SU-DHL-6 (cell line): Measurements from ENCODE around the gene LTB4R2.
"Not testable (repeated sequence)": the region's sequence is repeated elsewhere in the genome, so short reads cannot be mapped to it uniquely, and the experiment has no call there.

Source experiments
- H2AFZ ChIP-seq: fragments of 200-600 bp; sonication (generic); 2 replicates; pipeline ENCODE4 v1.6.1; 2014; ENCODE audit warnings: low read depth, mild to moderate bottlenecking, moderate library complexity, mixed read lengths, antibody characterized with exemption, low read length; ENCODE audit not compliant: severe bottlenecking
- H3F3A ChIP-seq: fragments of 200-600 bp; shearing (Covaris generic); 2 replicates; pipeline ENCODE4 v1.6.0; 2016; ENCODE audit warnings: antibody characterized with exemption, mild to moderate bottlenecking; ENCODE audit not compliant: insufficient read depth
- H3K27ac ChIP-seq: fragments of 200-600 bp; sonication (generic); 2 replicates; pipeline ENCODE4 v1.5.1; 2016; ENCODE audit warnings: low read depth, mild to moderate bottlenecking, low read length, moderate library complexity, mixed read lengths
- H3K27me3 ChIP-seq: fragments of 200-600 bp; sonication (generic), shearing (Covaris generic); 2 replicates; pipeline ENCODE4 v1.6.0; 2014; ENCODE audit warnings: mild to moderate bottlenecking, low read length
- H3K36me3 ChIP-seq: fragments of 200-600 bp; sonication (generic); 2 replicates; pipeline ENCODE4 v1.6.1; 2014; ENCODE audit warnings: mild to moderate bottlenecking, low read length, mixed read lengths
- H3K4me2 ChIP-seq: fragments of 300-600, 200-600 bp; shearing (Covaris generic), sonication (generic); 2 replicates; pipeline ENCODE4 v1.6.0; 2014; ENCODE audit warnings: low read length, low read depth, mild to moderate bottlenecking; ENCODE audit not compliant: poor library complexity, severe bottlenecking
- H3K4me3 ChIP-seq: fragments of 200-600 bp; sonication (generic); 2 replicates; pipeline ENCODE4 v1.5.1; 2014; ENCODE audit warnings: antibody characterized with exemption, low read length, mild to moderate bottlenecking, mixed read lengths; ENCODE audit not compliant: insufficient read depth, poor library complexity, severe bottlenecking
- H3K79me2 ChIP-seq: fragments of 200-600 bp; sonication (generic); 2 replicates; pipeline ENCODE4 v1.6.1; 2014; ENCODE audit warnings: mild to moderate bottlenecking, low read length, moderate library complexity; ENCODE audit not compliant: insufficient read depth
- H3K9ac ChIP-seq: fragments of 200-600 bp; sonication (generic); 2 replicates; pipeline ENCODE4 v1.7.0; 2014; ENCODE audit warnings: mild to moderate bottlenecking, low read length
- H3K9me2 ChIP-seq: fragments of 200-600 bp; sonication (generic); replicated peaks from 2 replicates; pipeline ENCODE4 v1.6.1; 2014; ENCODE audit warnings: low read length; ENCODE audit not compliant: insufficient read depth
- H3K9me3 ChIP-seq: fragments of 200-600 bp; sonication (generic); 2 replicates; pipeline ENCODE4 v1.6.1; 2014; ENCODE audit warnings: low read length, mixed read lengths; ENCODE audit not compliant: insufficient read depth
- H4K20me1 ChIP-seq: fragments of 200-600 bp; sonication (generic); 2 replicates; pipeline ENCODE4 v1.6.1; 2014; ENCODE audit warnings: low read depth, mild to moderate bottlenecking, antibody characterized with exemption, low read length, moderate library complexity, mixed read lengths
- CTCF ChIP-seq: fragments of 200-600 bp; sonication (generic); IDR thresholded peaks from one replicate; pipeline ENCODE4 v1.5.1; 2017; ENCODE audit warnings: antibody characterized with exemption, mild to moderate bottlenecking, low read length, moderate library complexity; ENCODE audit not compliant: insufficient read depth, poor library complexity, severe bottlenecking
- EZH2phosphoT487 ChIP-seq: fragments of 200-600 bp; sonication (generic), shearing (Covaris generic); conservative IDR thresholded peaks from 2 replicates; pipeline ENCODE4 v1.6.1; 2018; ENCODE audit warnings: mild to moderate bottlenecking, antibody characterized with exemption, low read length, moderate library complexity, mixed read lengths

Gene LTB4R2

GRCh38 chr14:24353559-24354481 lies 43.9 kb downstream of the LTB4R2 start:
- Histone ChIP-seq H3F3A (no peaks in the 10 kb centered on the region), H3K27me3 (no peaks in the 10 kb centered on the region), H2AFZ (no peak overlapping the region), H3K79me2 (no peaks in the 10 kb centered on the region), H3K27ac (no peak overlapping the region), H4K20me1 (no peaks in the 10 kb centered on the region), H3K9ac (no peak overlapping the region), H3K4me3 (no peak overlapping the region), H3K4me2 (no peak overlapping the region), H3K36me3 (no peaks in the 10 kb centered on the region), H3K9me2 (no peaks in the 10 kb centered on the region), H3K9me3 (no peaks in the 10 kb centered on the region)
- TF ChIP-seq CTCF: no peak
- TF ChIP-seq EZH2phosphoT487: no peak

GRCh38 chr14:24354482-24354825 lies 44.5 kb downstream of the LTB4R2 start:
- not testable (repeated sequence) for H3K4me2 ChIP-seq, H3F3A ChIP-seq, H3K27ac ChIP-seq, H2AFZ ChIP-seq, H3K9me3 ChIP-seq, H3K27me3 ChIP-seq, H3K36me3 ChIP-seq, H3K9me2 ChIP-seq, H4K20me1 ChIP-seq, H3K9ac ChIP-seq, H3K79me2 ChIP-seq, H3K4me3 ChIP-seq

GRCh38 chr14:24355009-24355408 lies 45.1 kb downstream of the LTB4R2 start:
- Histone ChIP-seq H3K9me2 (no peaks in the 10 kb centered on the region), H3F3A (no peaks in the 10 kb centered on the region), H3K79me2 (no peaks in the 10 kb centered on the region), H3K9ac (no peak overlapping the region), H3K27me3 (no peaks in the 10 kb centered on the region), H3K9me3 (no peaks in the 10 kb centered on the region), H3K4me3 (no peak overlapping the region), H4K20me1 (no peaks in the 10 kb centered on the region), H3K36me3 (no peaks in the 10 kb centered on the region), H3K4me2 (no peak overlapping the region), H3K27ac (no peak overlapping the region), H2AFZ (no peak overlapping the region)
- TF ChIP-seq CTCF (no peak), EZH2phosphoT487 (no peak)

GRCh38 chr14:24356208-24356607 lies 46.3 kb downstream of the LTB4R2 start:
- Histone ChIP-seq H3K27me3 (no peaks in the 10 kb centered on the region), H3K79me2 (no peaks in the 10 kb centered on the region), H2AFZ (no peak overlapping the region), H3K27ac (no peak overlapping the region), H3K4me3 (no peak overlapping the region), H3K36me3 (no peaks in the 10 kb centered on the region), H3K9ac (no peak overlapping the region), H3K9me3 (no peaks in the 10 kb centered on the region), H3K4me2 (no peak overlapping the region), H3K9me2 (no peaks in the 10 kb centered on the region), H3F3A (no peaks in the 10 kb centered on the region), H4K20me1 (no peaks in the 10 kb centered on the region)
- TF ChIP-seq EZH2phosphoT487 (no peak), CTCF (no peak)
